Type B pancreatic cell (in vitro differentiated cells): ENCODE measurements around the gene REEP1. TPM values are rescaled to one million over a fixed set of nuclear protein-coding genes. Genes with fewer than 3 reads are reported as not detected.

ENCODE experiments used
- DNase-seq: peaks from one replicate; pipeline ENCODE4 v3.0.0; 2021; ENCODE audit warnings: mixed read lengths; ENCODE audit not compliant: unreplicated experiment; ENCODE audit errors: extremely low spot score
- H3K27ac Mint-ChIP-seq: 2 replicates; pipeline ENCODE4 v1.8.0; 2021; ENCODE audit warnings: mild to moderate bottlenecking, mixed read lengths
- H3K27me3 Mint-ChIP-seq: 2 replicates; pipeline ENCODE4 v1.8.0; 2021; ENCODE audit warnings: mixed read lengths
- H3K36me3 Mint-ChIP-seq: 2 replicates; pipeline ENCODE4 v1.8.0; 2021; ENCODE audit warnings: mixed read lengths
- H3K4me1 Mint-ChIP-seq: one replicate; pipeline ENCODE4 v1.8.0; 2021; ENCODE audit warnings: mixed read lengths; ENCODE audit not compliant: unreplicated experiment
- H3K4me3 Mint-ChIP-seq: 2 replicates; pipeline ENCODE4 v1.8.0; 2021; ENCODE audit warnings: mild to moderate bottlenecking, mixed read lengths
- H3K9me3 Mint-ChIP-seq: 2 replicates; pipeline ENCODE4 v1.8.0; 2021; ENCODE audit warnings: mixed read lengths
- total RNA-seq: library from RNA; stranded (reverse); gene quantifications from 2 replicates; pipeline ENCODE4 v1.2.1, GENCODE V29; 2021; ENCODE audit warnings: low replicate concordance
- TF ChIP-seq, protein P1 (sequence below): fragments of 200-600 bp; sonication (generic); conservative IDR thresholded peaks from 2 replicates; pipeline ENCODE4 v1.5.0; 2021; ENCODE audit warnings: antibody characterized with exemption, mild to moderate bottlenecking

Gene REEP1
- total RNA-seq, 1 donor from 2014 or later: 6.4 TPM

- Mint-ChIP-seq H3K27ac (no peak overlapping the region), H3K4me1 (peaks cover 10% of the 10 kb centered on the region), H3K27me3 (no peaks in the 10 kb centered on the region), H3K4me3 (no peak overlapping the region), H3K9me3 (no peaks in the 10 kb centered on the region), H3K36me3 (no peaks in the 10 kb centered on the region)
- TF ChIP-seq, protein P1, sequence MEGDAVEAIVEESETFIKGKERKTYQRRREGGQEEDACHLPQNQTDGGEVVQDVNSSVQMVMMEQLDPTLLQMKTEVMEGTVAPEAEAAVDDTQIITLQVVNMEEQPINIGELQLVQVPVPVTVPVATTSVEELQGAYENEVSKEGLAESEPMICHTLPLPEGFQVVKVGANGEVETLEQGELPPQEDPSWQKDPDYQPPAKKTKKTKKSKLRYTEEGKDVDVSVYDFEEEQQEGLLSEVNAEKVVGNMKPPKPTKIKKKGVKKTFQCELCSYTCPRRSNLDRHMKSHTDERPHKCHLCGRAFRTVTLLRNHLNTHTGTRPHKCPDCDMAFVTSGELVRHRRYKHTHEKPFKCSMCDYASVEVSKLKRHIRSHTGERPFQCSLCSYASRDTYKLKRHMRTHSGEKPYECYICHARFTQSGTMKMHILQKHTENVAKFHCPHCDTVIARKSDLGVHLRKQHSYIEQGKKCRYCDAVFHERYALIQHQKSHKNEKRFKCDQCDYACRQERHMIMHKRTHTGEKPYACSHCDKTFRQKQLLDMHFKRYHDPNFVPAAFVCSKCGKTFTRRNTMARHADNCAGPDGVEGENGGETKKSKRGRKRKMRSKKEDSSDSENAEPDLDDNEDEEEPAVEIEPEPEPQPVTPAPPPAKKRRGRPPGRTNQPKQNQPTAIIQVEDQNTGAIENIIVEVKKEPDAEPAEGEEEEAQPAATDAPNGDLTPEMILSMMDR: no peak
- DNase-seq: no peak
These were observed 46.7 kb downstream of the REEP1 start for GRCh38 chr2:86290596-86291327.

DNA sequence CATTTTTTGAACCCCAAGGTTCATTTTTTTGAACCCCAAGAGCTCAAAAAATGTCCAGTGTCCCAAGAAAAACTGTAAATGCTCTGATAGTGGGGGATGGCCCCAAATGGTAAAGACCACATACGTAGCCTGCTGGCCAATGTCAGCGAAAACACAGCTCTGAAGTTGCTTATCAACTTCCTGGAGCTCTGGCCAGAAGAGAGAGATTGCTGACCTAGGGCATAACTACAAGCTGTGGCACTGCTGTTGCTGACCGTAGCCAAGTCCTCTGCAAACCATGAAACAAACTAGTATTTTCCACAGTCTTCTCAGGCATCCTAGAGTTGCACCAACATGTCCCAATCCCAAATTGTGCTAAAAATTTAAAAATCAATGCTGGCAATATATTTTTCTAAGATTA lies 50.9 kb downstream of the REEP1 start:
- H3K27ac Mint-ChIP-seq: no peak overlapping the region
- H3K36me3 Mint-ChIP-seq: no peaks in the 10 kb centered on the region

GRCh38 chr2:86285981-86286380 lies 51.4 kb downstream of the REEP1 start:
- TF ChIP-seq, protein P1: no peak
- Mint-ChIP-seq H3K4me3 (no peak overlapping the region), H3K4me1 (peaks cover 14% of the 10 kb centered on the region), H3K36me3 (no peaks in the 10 kb centered on the region), H3K27me3 (no peaks in the 10 kb centered on the region), H3K27ac (no peak overlapping the region), H3K9me3 (no peaks in the 10 kb centered on the region)
- DNase-seq: no peak

More for the DNA sequence above, 50.9 kb downstream of the REEP1 start:
- TF ChIP-seq, protein P1: no peak
- Mint-ChIP-seq H3K4me3 (no peak overlapping the region), H3K27me3 (no peaks in the 10 kb centered on the region), H3K4me1 (peaks cover 18% of the 10 kb centered on the region), H3K9me3 (no peaks in the 10 kb centered on the region)
- no peak for DNase-seq

- H3K27me3 Mint-ChIP-seq: no peaks in the 10 kb centered on the region
- TF ChIP-seq, protein P1: no peak
- no peaks in the 10 kb centered on the region for H3K9me3 Mint-ChIP-seq
- DNase-seq: no peak
- H3K36me3 Mint-ChIP-seq: no peaks in the 10 kb centered on the region
- no peak overlapping the region for H3K4me3 Mint-ChIP-seq
- peaks cover 14% of the 10 kb centered on the region for H3K4me1 Mint-ChIP-seq
- no peak overlapping the region for H3K27ac Mint-ChIP-seq
These were observed 51.9 kb downstream of the REEP1 start for GRCh38 chr2:86285571-86285970.

GRCh38 chr2:86284987-86285386 lies 52.4 kb downstream of the REEP1 start:
- TF ChIP-seq, protein P1: no peak
- Mint-ChIP-seq H3K4me1 (peaks cover 17% of the 10 kb centered on the region), H3K27ac (no peak overlapping the region), H3K4me3 (no peak overlapping the region), H3K36me3 (no peaks in the 10 kb centered on the region), H3K9me3 (no peaks in the 10 kb centered on the region), H3K27me3 (no peaks in the 10 kb centered on the region)
- no peak for DNase-seq
